IMR-90 (cell line): Measurements from ENCODE around the gene SUN5. TPM values are rescaled to one million over a fixed set of nuclear protein-coding genes. Genes with fewer than 3 reads are reported as not detected.

Experiments used
- ATAC-seq: fragments of 200-7000 bp; cut with Tn5 transposase; 2 replicates; pipeline ENCODE4 v1.9.1; 2020; ENCODE audit warnings: low read depth, mild to moderate bottlenecking, moderate library complexity
- BruUV-seq: library from RNA; stranded (reverse); fragments of 400-500 nt; replicated peaks from 2 replicates; lab custom pipeline; 2021; lab: Mats Ljungman, UMichigan
- CTCF ChIA-PET: fragments of 300-600 bp; formaldehyde crosslinking; extraction: SDS; loops from one replicate; lab custom pipeline; 2021; ENCODE audit warnings: antibody characterized with exemption; lab: Yijun Ruan, JAX
- POLR2A ChIA-PET: fragments of 300-600 bp; sonication (Branson Sonifier 250); formaldehyde crosslinking; loops from one replicate; lab custom pipeline; 2022; ENCODE audit warnings: antibody characterized with exemption; ENCODE audit not compliant: unreplicated experiment; lab: Charles Lee
- DNase-seq: peaks from one replicate; pipeline ENCODE4 v3.0.0; 2013
- H2AFZ ChIP-seq: replicated peaks from 2 replicates; pipeline ENCODE3; 2013; ENCODE audit warnings: low read length, mild to moderate bottlenecking; ENCODE audit not compliant: poor library complexity
- H2AK5ac ChIP-seq: 2 replicates; pipeline ENCODE4 v1.6.1; 2013; ENCODE audit warnings: low read depth, low read length, inconsistent platforms
- H2AK9ac ChIP-seq: replicated peaks from 2 replicates; pipeline ENCODE3; 2013; ENCODE audit warnings: mild to moderate bottlenecking, low read depth, low read length, moderate library complexity; ENCODE audit not compliant: poor library complexity
- H2BK120ac ChIP-seq: 2 replicates; pipeline ENCODE4 v1.6.1; 2013; ENCODE audit warnings: low read depth, low read length, inconsistent platforms
- H2BK15ac ChIP-seq: 3 replicates; pipeline ENCODE4 v1.6.1; 2013; ENCODE audit warnings: low read depth, low read length, inconsistent platforms
- H2BK20ac ChIP-seq: 2 replicates; pipeline ENCODE4 v1.6.1; 2013; ENCODE audit warnings: low read depth, mild to moderate bottlenecking, inconsistent platforms, low read length, moderate library complexity
- H2BK5ac ChIP-seq: 2 replicates; pipeline ENCODE4 v1.6.1; 2013; ENCODE audit warnings: mild to moderate bottlenecking, low read depth, low read length, inconsistent platforms; ENCODE audit not compliant: poor library complexity, severe bottlenecking
- H3K14ac ChIP-seq: replicated peaks from 2 replicates; pipeline ENCODE4 v1.6.1; 2013; ENCODE audit warnings: low read depth, low read length, inconsistent platforms
- H3K18ac ChIP-seq: 2 replicates; pipeline ENCODE4 v1.6.1; 2013; ENCODE audit warnings: low read depth, low read length, control low read depth
- H3K23ac ChIP-seq: 2 replicates; pipeline ENCODE4 v1.6.1; 2013; ENCODE audit warnings: low read depth, low read length, inconsistent platforms
- H3K27ac ChIP-seq: 2 replicates; pipeline ENCODE4 v1.5.1; 2013; ENCODE audit warnings: mild to moderate bottlenecking, control low read depth, low read length; ENCODE audit not compliant: insufficient read depth
- H3K27me3 ChIP-seq: 2 replicates; pipeline ENCODE4 v1.6.1; 2013; ENCODE audit warnings: low read length; ENCODE audit not compliant: control insufficient read depth, insufficient read depth
- H3K36me3 ChIP-seq: 2 replicates; pipeline ENCODE4 v1.6.1; 2013; ENCODE audit warnings: low read length, mixed read lengths; ENCODE audit not compliant: control insufficient read depth, insufficient read depth
- H3K4ac ChIP-seq: 2 replicates; pipeline ENCODE4 v1.6.1; 2013; ENCODE audit warnings: low read depth, low read length, inconsistent platforms
- H3K4me1 ChIP-seq: 2 replicates; pipeline ENCODE4 v1.6.1; 2013; ENCODE audit warnings: low read length, mixed read lengths; ENCODE audit not compliant: control insufficient read depth, insufficient read depth
- H3K4me2 ChIP-seq: 2 replicates; pipeline ENCODE4 v1.6.1; 2013; ENCODE audit warnings: low read depth, mild to moderate bottlenecking, control low read depth, low read length, moderate library complexity
- H3K4me3 ChIP-seq: 2 replicates; pipeline ENCODE4 v1.5.1; 2013; ENCODE audit warnings: low read depth, mild to moderate bottlenecking, control low read depth, low read length, moderate library complexity; ENCODE audit not compliant: insufficient read depth
- H3K56ac ChIP-seq: 2 replicates; pipeline ENCODE4 v1.6.1; 2013; ENCODE audit warnings: low read length, inconsistent platforms; ENCODE audit not compliant: insufficient read depth; ENCODE audit errors: extremely low read depth
- H3K79me1 ChIP-seq, 2 experiments: 2 replicates each; pipeline ENCODE4 v1.6.1; 2013; ENCODE audit warnings: low read length in 2 of 2, inconsistent platforms in 1 of 2, low read depth in 1 of 2
- H3K9ac ChIP-seq: 2 replicates; pipeline ENCODE4 v1.6.1; 2013; ENCODE audit warnings: low read depth, low read length, control low read depth
- H3K9me1 ChIP-seq: 2 replicates; pipeline ENCODE4 v1.6.1; 2013; ENCODE audit warnings: low read length, inconsistent platforms; ENCODE audit not compliant: insufficient read depth
- H3K9me3 ChIP-seq: 2 replicates; pipeline ENCODE4 v1.6.1; 2013; ENCODE audit warnings: low read length; ENCODE audit not compliant: control insufficient read depth, insufficient read depth
- H4K20me1 ChIP-seq: 2 replicates; pipeline ENCODE4 v1.6.1; 2013; ENCODE audit warnings: low read length, inconsistent platforms; ENCODE audit not compliant: insufficient read depth
- H4K5ac ChIP-seq: 2 replicates; pipeline ENCODE4 v1.6.1; 2013; ENCODE audit warnings: mild to moderate bottlenecking, low read depth, low read length, control low read depth
- H4K8ac ChIP-seq, 2 experiments: 2 replicates each; pipeline ENCODE4 v1.6.1; 2013; ENCODE audit warnings: low read depth in 2 of 2, low read length in 2 of 2, control low read depth in 1 of 2, inconsistent platforms in 1 of 2
- H4K91ac ChIP-seq: 2 replicates; pipeline ENCODE4 v1.6.1; 2013; ENCODE audit warnings: low read depth, low read length, inconsistent platforms; ENCODE audit not compliant: insufficient read depth
- BHLHE40 ChIP-seq: fragments of 150-350 bp; IDR thresholded peaks from 2 replicates; pipeline ENCODE4 v1.6.1; 2016; ENCODE audit warnings: mild to moderate bottlenecking, low read depth, low read length
- CEBPB ChIP-seq: IDR thresholded peaks from 2 replicates; pipeline ENCODE4 v1.6.1; 2012; ENCODE audit warnings: low read depth, low read length, improper control_type of control experiment
- FOS ChIP-seq: fragments of 150-350 bp; IDR thresholded peaks from 2 replicates; pipeline ENCODE4 v1.6.1; 2016; ENCODE audit warnings: low read depth, low read length
- MAFK ChIP-seq: IDR thresholded peaks from 2 replicates; pipeline ENCODE4 v1.6.1; 2012; ENCODE audit warnings: low read depth, low read length, improper control_type of control experiment
- POLR2A ChIP-seq: IDR thresholded peaks from 2 replicates; pipeline ENCODE4 v1.6.1; 2012; ENCODE audit warnings: mild to moderate bottlenecking, low read depth, low read length
- RCOR1 ChIP-seq: IDR thresholded peaks from 2 replicates; pipeline ENCODE4 v1.6.1; 2012; ENCODE audit warnings: mild to moderate bottlenecking, low read length, improper control_type of control experiment; ENCODE audit not compliant: insufficient replicate concordance
- SMC3 ChIP-seq: fragments of 150-350 bp; IDR thresholded peaks from 2 replicates; pipeline ENCODE4 v1.6.1; 2016; ENCODE audit warnings: low read depth, mild to moderate bottlenecking, antibody characterized with exemption, low read length, moderate library complexity
- WGBS, 2 experiments: methylation state at CpG; one replicate each; pipeline versions ENCODE4 v1.1.5 to v1.1.7; 2013; ENCODE audit warnings: missing lambda C conversion rate in 2 of 2; ENCODE audit not compliant: insufficient read length in 1 of 2; ENCODE audit errors: extremely low coverage in 2 of 2; 5-methylcytosine and 5-hydroxymethylcytosine counted together
- dilution Hi-C: fragments of 300-500 bp; cut with HindIII; formaldehyde crosslinking; loops from one replicate; pipeline ENCODE4 v1.14.3; 2018; ENCODE audit warnings: low sequenced_read_pairs; ENCODE audit not compliant: unreplicated experiment
- in situ Hi-C: fragments of 300-500 bp; cut with MboI; formaldehyde crosslinking; loops from 3 replicates; pipeline ENCODE4 v1.14.3; 2019; ENCODE audit warnings: low sequenced_read_pairs, inconsistent platforms, mixed read lengths
- intact Hi-C: fragments of 100-400 bp; cut with micrococcal nuclease; formaldehyde crosslinking; loops from 2 replicates; pipeline ENCODE4 v1.10.0; 2022
- polyA plus RNA-seq, 3 experiments: library from polyadenylated mRNA; depleted of rRNA; stranded (reverse); fragments of >200 nt; gene quantifications; 2 replicates each; pipeline ENCODE4 v1.2.3, GENCODE V29; 2012; ENCODE audit warnings: low replicate concordance in 1 of 3
- total RNA-seq: library from RNA; depleted of rRNA; stranded (reverse); fragments of >200 nt; gene quantifications from 2 replicates; pipeline ENCODE4 v1.2.3, GENCODE V29; 2012
- TF ChIP-seq, protein P1 (sequence below): fragments of 150-350 bp; IDR thresholded peaks from 2 replicates; pipeline ENCODE4 v1.6.1; 2017; ENCODE audit warnings: mild to moderate bottlenecking, antibody characterized with exemption, low read length, low read depth
- TF ChIP-seq, protein P2 (sequence below): fragments of 150-350 bp; IDR thresholded peaks from 2 replicates; pipeline ENCODE4 v1.6.1; 2016; ENCODE audit warnings: low read depth, mild to moderate bottlenecking, low read length, moderate library complexity, borderline replicate concordance

Gene SUN5
- total and polyA plus RNA-seq, 2 of the 4 experiments (the other 2 are of a cell fraction), result not detected

DNA sequence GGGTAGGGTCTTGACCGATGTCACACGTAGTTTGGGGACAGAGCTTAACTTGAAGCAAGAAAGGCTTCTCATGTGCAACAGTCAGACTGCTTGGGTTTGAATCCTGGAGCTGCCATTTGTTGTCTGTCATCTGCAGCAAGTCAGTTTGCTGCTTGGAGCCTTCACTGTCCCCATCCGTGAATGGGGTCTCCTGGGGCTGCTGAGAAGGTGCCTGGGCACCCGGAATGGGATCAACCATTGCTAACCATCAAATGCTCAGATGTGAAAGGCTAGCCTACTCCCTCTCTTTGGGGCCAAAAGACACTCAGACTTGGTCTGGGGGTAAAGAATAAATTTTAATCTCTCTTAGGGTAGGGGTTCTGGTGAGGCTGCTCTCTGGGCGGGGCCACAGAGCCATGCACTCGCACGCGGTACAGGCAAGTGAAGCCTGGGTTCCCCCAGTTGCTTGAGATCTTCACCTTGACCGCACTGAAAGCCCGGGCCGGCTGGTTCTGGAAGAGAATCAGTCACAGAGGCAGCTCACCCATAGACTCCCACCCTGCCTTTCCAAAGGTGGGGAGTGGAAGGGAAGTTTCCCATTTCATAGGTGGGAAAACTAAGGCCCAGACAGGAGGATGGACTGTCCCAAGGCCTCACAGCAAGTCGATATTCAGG, 20.6 kb downstream of the SUN5 start:
- Histone ChIP-seq H3K4ac (no peak overlapping the region), H4K91ac (no peak overlapping the region), H2BK120ac (no peak overlapping the region), H3K27ac (no peak overlapping the region), H3K18ac (no peak overlapping the region), H4K20me1 (no peaks in the 10 kb centered on the region), H3K4me2 (no peak overlapping the region), H3K36me3 (no peaks in the 10 kb centered on the region), H2BK20ac (no peak overlapping the region), H3K9me1 (no peaks in the 10 kb centered on the region), H2AFZ (no peak overlapping the region), H3K27me3 (peaks cover 9% of the 10 kb centered on the region), H2BK5ac (no peak overlapping the region), H2AK5ac (no peak overlapping the region), H2BK15ac (no peak overlapping the region), H3K14ac (no peak overlapping the region), H3K4me3 (no peak overlapping the region), H4K8ac (no peak overlapping the region), H3K56ac (no peak overlapping the region), H3K4me1 (no peaks in the 10 kb centered on the region), H2AK9ac (no peak overlapping the region), H4K5ac (no peak overlapping the region), H3K23ac (no peak overlapping the region), H3K9me3 (no peaks in the 10 kb centered on the region), H3K9ac (no peak overlapping the region), H3K79me1 (no peaks in the 10 kb centered on the region)
- DNase-seq (no peak), ATAC-seq (no peak)
- in situ Hi-C loops (no loop called here), intact Hi-C loops (no loop called here), dilution Hi-C loops (no loop called here)
- CTCF ChIA-PET, result no interaction called here
- no TSS peak for BruUV-seq
- WGBS, 2 experiments, result 64% methylated on average over 2 of the region's 12 CpGs; no CpG with 5 or more reads in 1 of the 2 experiments
- POLR2A ChIA-PET, result no interaction called here
- TF ChIP-seq, protein P1, sequence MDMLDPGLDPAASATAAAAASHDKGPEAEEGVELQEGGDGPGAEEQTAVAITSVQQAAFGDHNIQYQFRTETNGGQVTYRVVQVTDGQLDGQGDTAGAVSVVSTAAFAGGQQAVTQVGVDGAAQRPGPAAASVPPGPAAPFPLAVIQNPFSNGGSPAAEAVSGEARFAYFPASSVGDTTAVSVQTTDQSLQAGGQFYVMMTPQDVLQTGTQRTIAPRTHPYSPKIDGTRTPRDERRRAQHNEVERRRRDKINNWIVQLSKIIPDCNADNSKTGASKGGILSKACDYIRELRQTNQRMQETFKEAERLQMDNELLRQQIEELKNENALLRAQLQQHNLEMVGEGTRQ, result no peak
- TF ChIP-seq MAFK (no peak), RCOR1 (no peak), SMC3 (no peak), POLR2A (no peak), FOS (no peak), BHLHE40 (no peak), CEBPB (no peak)
- TF ChIP-seq, protein P2, sequence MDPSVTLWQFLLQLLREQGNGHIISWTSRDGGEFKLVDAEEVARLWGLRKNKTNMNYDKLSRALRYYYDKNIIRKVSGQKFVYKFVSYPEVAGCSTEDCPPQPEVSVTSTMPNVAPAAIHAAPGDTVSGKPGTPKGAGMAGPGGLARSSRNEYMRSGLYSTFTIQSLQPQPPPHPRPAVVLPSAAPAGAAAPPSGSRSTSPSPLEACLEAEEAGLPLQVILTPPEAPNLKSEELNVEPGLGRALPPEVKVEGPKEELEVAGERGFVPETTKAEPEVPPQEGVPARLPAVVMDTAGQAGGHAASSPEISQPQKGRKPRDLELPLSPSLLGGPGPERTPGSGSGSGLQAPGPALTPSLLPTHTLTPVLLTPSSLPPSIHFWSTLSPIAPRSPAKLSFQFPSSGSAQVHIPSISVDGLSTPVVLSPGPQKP, result no peak
